Measurements from ENCODE around the gene CCDC6.
"Not testable (repeated sequence)": the region's sequence is repeated elsewhere in the genome, so short reads cannot be mapped to it uniquely, and the experiment has no call there.

CCDC6 gene

DNA sequence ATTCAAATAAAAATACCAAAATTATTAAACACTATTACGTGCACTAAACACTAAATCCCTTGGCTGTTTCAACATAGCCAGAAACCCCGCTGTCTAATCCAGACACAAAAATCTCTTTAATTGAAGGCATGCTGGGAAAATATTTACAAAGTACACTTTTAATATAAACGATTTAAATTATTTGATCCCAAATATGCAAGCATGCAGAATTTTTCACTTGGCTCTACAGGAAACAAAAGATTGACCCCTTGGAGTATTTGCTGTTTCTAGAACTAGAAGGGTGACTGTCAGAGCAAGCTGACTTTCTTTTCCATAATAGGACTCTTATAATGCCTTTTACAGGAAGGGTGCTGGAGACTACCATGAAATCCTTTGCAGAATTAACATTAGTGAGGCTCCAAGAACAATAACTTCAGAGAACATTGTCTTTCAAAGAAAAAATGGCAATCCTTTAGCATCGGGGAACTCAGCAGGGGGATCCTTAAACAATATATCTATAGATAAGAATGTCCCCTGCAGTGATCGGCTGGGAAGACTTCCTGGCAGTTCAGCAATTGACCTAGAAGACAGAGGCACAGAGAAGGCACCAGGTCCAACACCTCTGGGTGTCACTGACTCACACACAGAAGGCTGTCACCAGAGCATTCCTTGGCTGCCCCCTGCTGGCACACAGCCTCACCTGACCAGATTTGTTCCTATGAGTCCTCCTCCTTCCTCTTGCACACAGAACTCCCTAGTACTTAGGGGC, 97.3 kb downstream of the CCDC6 start:
- peak; percentile 56 for DNase-seq (ENCODE audit: low spot score)

DNA sequence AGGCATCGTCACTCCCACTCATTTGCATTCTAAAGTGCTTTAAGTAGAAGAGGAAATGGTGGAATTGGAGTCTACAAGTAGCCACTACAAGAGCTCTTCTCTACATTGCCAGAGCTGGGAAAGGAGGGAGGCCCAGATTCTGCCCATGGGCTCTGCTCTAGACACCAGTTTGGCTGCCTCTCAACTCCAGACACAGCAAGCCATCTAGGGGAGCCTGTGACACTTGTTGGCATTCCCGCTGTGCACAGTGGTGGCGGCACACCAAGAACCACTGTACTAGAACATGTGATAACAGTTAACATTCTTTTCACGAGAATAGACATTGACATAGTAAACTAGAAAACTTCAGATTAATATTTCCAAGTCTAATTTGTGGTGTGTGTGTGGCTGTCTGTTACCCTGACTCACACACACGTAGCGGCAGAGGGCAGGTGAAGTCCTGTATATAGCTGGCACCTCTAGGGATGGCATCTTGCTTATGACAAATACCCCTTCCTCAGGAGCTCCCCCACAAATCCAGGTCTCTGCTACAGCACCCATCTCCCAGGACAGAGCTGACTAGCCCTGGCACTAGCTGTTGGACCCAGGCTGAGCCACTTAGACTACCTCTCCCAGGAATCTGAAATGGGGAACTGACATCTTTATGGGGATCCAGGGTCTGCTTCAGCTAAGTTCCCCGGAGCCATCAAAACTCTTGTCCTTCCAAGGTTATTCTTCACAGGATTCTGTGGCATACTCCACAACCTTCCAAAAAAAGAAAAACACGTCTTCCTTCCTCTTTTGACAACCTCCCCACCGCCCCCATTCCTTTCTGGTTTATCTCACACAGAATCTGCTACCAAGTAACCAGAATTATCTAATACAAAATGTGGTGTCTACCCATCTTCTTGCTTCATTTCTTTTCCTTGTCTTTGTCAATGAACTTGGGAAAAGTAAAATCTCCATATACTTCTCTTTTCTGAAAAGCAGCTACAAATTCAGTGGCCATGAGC, 98.4 kb downstream of the CCDC6 start:
- DNase-seq (ENCODE audit: low spot score) = no peak

DNA sequence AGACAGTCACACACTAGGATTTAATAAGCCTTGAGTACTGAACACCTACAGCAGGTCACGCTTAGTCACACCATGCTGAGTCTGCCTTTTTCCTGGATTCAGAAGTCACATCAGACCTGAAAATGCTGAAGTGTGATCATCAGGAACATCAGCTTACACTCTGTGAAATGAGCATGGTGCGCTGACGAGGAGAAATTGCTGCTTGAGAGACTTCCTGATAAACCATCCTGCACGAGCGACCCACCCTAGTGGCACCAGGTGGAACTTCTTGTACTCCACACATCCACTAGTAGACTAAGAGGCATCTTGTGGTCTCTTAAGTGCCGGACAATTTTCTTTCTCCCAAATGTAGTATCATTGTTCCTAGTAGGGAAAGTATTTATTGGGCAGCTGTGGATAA, 101.3 kb downstream of the CCDC6 start:
- no peak for DNase-seq (ENCODE audit: low spot score)

DNA sequence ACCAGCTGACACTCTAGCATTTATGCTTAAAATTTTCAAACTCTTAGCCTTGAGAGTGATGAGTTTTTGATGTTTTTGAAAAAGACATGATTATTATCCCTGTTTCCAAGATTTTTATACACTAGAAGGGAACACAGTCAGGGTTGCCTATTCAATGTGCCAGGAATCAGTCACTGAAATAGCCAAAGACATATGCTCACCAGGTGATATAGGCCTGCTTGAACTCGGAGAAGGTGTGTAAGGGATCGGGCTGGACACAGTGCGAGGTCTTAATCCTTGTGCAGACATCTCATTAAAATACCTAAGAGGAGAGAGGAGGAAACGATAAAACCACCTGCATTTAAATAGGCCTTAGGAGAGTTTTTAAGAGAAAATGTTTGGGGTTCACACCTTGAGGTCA, 102.1 kb downstream of the CCDC6 start:
- DNase-seq (ENCODE audit: low spot score) = no peak

DNA sequence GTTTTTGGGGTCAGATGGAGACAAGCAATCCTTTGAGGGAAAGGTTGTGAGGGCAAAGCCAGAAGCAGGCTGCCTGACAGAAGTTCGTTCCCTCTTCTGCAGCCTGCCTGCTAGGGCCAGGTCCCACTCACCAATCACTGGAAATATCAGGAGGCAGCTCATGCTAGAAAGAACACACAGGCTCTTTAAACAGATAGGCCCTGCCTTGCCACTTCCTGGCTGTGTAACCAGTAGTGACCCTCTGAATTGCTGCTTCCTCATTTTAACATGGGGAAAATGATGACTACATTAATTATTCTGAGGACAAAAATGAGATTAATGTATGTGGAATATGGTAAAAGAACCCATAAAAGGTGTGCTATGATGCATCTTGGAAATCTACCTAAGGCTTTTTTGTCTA, 102.6 kb downstream of the CCDC6 start:
- no peak for DNase-seq (ENCODE audit: low spot score)

DNA sequence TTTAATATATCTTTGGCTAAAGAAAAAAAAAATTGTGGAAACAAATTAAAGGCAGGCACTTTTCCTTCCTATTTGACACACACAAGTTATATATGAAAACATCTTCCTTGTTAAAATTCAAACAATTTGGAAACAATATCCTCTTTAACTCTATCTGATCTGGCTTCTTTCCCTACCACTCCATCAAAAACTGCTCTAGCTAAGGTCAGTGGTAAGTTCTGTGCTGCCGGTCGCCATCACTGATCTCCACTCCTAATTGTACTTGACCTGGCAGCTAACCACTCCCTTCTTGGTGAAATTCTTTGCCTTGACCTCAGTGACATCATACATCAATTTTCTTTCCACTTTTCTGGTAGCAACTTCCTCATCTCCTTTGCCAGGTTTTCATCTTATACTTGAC, 105.2 kb downstream of the CCDC6 start:
- no peak for DNase-seq (ENCODE audit: low spot score)

DNA sequence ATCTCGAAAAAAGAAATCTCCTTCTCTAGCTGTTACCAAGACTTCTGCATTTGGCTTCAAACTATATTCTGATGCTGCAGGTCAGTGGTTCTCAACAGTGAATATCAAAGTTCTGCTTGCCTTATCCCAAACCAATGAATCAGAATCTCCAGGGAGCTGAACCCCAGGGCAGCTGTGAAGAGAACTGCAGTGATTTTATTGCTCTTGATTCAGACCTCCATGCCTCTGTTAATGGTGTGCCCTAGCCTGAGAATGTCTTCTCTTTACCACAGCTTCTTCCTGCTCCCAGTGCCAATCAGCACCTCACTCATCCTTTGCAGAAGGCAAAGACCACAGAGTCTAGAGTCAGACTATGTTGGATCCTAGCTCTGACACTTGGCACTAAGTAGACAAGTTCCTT, 106.9 kb downstream of the CCDC6 start:
- DNase-seq (ENCODE audit: low spot score) = no peak

DNA sequence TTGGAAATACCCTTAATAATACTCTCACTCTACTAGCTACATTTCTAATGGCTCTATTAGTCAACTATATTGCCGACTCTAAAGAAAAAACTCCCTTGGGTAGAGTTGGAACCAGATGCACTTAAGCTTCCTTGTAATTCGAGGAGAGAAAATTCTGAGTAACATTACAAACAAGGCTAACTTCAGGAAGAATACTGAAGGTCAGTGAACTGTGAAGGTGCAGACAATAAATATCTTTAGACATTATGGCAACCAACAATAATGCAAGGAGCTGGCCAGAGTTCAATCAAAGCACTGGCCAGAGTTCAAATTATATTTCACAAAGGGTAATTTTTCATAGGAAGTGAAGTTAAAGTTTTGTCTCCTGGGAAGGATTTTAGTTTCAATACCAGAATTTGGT, 112.4 kb downstream of the CCDC6 start:
- DNase-seq (ENCODE audit: low spot score) = no peak

DNA sequence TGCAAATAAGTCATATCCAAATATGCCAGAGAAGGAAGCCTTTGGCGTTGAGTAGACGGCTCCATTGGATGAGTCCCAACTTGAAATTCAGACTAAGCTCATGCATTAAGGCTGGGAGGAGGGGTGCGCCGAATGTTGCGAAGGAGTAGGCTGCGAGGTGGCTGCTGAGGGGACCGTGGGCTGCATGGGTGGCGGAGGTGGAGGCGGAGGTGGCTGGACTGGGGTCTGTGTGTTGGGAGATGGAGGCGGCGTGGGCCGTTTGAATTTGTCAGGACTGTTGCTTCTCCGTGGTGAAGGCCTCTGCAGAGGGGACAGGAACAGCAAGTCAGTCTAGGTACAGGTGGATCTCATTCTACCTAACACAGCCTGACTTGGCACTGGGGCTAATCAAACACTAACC, 113.5 kb downstream of the CCDC6 start:
- no peak for DNase-seq (ENCODE audit: low spot score)

DNA sequence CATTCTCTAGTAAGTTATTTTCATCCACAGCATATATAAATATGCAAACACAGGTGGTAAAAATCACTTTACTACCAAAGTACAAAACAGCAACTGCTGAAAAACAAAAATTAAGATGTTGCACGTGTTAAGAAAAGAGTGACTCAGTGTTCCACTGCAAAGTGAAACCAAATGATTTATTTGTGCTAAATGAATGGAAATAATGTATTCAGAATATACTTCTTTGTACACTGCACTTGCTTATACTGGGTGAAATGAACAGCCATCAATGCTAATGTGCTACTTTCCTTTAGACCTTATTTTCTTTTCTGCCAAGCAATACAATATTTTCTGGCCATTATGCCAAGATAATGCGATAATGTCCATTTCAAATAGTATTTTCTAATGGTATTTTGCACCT, 114.8 kb downstream of the CCDC6 start:
- no peak for DNase-seq (ENCODE audit: low spot score)

DNA sequence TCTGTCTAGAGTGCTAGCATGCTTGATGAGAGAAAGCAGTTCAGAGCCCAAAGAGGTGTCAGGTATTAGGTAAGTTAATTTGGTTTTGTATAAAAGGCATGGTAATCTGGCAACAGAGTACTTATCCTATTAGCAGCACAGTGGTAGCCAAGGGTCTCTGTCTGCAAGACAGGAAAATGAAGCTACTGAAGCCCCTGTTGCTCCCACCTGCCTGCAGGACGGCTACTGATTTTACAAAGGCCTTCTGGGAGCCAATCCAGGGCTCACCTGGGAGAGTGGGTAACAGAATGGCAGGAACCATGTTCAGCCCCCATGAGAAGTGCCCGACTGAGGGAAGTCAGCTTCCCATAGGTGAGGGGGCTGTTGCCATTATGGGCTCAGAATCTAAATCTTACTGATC, 116.3 kb downstream of the CCDC6 start:
- not testable (repeated sequence) for DNase-seq (ENCODE audit: low spot score)

DNA sequence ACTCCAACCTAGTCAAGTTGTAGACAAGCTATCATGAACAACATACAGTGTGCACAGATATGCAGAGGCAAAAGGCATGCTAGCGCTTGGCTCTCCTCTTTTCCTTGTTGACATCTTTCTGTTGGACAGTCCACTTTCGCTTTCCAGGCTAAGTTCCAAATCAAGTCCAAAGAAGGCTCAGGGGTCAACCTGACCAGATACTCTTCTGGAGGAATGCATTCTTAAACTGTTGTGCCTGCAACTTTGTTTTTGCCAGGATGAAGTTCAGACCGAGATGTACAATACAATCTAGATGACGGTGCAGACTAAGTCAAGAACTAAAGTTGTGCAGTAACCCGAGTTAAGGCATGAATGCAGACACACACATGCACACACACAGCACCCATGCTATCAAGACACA, 117.4 kb downstream of the CCDC6 start:
- DNase-seq (ENCODE audit: low spot score) = not testable (repeated sequence)

DNA sequence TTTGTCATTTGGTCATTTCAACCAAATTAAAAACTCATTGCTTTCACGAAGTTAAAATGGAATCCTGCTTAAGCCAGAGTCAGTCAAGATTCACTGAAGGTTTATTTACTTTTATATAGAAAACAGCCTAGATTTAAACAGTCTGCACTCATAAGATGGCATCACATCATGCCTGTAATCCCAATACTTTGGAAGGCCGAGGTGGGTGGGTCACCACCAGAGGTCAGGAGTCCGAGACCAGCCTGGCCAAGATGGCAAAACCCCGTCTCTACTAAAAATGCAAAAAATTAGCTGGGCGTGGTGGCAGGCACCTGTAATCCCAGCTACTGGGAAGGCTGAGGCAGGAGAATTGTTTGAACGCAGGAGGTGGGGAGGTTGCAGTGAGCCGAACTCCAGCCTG, 119.3 kb downstream of the CCDC6 start:
- DNase-seq (ENCODE audit: low spot score) = not testable (repeated sequence)

DNA sequence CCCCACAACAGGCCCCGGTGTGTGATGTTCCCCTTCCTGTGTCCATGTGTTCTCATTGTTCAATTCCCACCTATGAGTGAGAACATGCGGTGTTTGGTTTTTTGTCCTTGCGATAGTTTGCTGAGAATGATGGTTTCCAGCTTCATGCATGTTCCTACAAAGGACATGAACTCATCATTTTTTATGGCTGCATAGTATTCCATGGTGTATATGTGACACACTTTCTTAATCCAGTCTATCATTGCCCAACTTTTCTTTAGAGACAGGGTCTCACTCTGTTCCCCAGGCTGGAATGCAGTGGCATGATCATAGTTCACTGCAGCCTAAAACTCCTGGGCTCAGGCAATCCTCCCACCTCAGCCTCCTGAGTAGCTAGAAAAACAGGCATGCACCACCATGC, 120.9 kb downstream of the CCDC6 start:
- not testable (repeated sequence) for DNase-seq (ENCODE audit: low spot score)

DNA sequence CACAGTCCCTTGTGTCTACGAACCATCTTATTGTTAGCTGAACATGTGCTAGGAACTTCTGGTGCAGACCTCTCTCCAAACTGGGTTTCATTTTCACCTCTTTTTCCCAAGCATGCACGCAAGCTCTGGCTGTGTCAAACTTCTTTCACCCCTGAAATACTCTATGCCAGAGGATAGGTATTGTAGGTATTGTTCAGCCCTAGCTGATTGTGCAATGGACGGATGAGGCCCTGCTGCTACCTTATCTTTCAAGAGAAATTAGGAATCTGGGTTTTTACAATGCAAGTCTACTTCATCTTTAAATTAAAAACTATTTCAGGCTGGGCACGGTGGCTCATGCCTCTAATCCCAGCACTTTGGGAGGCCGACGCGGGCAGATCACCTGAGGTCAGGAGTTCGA, 124.8 kb downstream of the CCDC6 start:
- DNase-seq (ENCODE audit: low spot score) = no peak

DNA sequence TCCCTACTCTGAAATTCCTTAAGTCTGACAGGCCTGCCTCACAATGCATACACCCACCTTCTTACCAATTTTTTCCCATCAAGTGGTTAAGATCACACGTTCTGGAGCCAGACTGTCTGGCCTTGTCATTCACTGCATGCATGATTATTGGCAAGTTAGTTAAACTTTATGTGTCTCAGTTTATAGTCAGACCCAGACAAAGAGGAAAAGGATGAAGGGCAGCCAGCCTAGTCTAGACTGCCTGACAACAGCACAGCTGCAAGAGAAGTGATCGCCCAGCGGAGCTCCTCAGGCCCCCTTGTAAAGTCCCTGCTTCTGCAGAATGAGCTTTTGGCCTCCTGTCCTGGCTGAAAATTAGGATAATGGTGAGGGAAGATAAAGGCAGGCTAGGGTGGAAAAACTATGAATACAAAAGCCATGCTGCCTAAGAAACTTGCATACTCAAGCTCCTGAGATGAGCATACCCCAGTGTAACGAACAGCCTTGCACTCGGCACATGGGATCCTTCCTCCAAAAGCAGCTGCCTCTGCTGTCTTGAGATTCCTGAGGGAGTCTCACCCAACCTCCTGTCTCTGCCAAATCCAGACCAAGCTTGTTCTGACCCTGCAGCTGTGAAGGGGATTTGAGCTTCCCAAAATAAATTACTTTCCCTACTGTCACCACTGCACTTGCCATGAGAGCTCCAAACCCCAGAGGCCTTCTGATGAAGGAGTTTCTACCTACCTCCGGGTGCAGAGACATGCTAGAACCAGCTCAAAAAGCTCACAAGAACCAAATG, 126.4 kb downstream of the CCDC6 start:
- DNase-seq (ENCODE audit: low spot score) = no peak

DNA sequence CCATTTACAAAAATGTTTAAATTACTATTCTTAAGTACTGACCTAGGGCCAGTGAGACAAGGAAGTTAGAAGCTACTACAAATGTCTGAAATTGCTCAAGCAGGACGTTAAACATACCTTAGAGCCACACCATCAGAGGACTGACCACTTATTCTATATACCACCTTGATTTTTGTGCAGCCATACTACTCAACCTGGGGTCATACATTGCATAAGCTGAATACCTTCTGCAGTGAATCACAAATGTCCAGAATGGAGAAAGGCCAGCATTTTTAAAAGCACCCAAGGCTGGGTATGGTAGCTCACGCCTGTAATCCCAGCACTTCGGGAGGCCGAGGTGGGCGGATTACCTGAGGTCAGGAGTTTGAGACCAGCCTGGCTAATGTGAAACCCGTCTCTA, 131.9 kb downstream of the CCDC6 start:
- no peak for DNase-seq (ENCODE audit: low spot score)

DNA sequence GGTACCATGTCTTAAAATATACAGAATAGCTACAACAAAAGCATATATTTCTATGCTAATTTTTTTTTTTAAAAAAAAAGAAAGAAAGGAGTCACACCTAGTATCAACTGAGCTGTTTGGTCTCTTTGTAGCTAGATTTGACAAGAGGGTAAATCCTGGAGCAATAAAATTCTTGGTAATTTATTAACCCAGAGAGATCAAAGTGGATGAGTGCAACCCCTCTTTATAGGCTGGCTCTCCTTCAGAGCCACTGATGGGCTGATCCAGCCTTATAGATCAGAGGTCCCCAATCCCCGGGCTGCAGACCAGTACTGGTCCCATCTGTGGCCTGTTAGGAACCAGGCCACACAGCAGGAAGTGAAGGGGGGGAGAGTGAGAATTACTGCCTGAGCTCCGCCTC, 133.3 kb downstream of the CCDC6 start:
- no peak for DNase-seq (ENCODE audit: low spot score)

DNA sequence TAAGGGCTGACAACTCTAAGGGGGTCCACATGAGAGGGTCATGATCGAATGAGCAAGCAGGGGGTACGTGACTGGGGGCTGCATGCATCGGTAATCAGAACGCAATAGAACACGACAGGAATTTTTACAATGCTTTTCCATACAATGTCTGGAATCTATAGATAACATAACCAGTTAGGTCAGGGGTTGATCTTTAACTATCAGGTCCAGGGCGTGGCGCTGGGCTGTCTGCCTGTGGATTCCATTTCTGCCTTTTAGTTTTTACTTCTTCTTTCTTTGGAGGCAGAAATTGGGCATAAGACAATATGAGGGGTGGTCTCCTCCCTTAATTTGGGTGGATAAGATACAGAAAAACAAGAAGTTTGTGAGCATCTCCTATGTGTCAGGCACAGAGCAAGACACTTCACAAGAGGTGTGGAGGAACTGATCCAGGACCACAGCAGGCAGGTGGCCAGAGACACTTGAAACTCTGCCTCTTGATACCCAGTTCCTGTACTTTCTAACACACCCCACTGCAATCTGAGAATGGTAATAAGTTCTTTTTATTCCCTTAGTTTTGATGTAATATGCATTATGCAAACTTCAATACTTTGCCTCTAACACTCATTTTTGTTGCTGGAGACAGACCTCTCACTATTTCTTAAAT, 135.1 kb downstream of the CCDC6 start:
- no peak for DNase-seq (ENCODE audit: low spot score)

DNA sequence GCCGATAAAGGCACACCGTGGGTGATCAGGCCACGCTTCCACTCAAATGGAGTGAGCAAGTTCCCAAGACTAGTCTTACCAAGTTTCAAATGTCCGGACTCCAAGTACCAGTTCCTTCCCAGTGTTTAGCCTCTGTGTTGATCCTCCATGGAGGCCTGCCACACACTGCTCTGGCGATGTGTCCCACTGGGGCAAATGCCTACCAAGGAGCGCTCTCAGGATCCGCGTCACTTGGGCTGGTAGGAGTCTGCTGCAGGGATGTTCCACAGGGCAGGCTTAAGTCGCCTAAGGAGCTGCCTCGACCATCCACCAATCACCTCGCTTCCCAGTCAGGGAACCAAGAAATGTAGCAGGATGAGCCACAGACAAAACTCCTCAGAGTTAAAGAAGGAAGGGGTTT, 135.7 kb downstream of the CCDC6 start:
- no peak for DNase-seq (ENCODE audit: low spot score)

DNA sequence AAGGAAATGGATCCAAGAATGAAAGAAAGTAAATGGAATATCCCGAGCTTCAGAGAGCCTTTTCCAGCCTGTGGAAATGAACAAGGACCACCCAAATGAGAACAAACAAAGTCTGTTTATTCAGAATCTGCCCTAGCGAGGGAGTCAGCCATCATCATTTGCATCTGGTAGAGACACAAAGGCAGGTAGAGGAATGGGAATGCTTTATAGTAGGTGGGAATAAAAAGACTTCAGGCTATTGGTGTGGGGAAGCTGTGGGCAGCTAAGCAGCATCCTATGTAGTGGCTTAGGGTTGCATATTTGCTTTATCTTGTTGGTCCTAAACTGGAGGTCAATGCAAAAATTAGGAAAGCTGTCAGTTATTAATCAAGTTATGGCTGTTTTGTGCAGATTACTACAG, 143.9 kb downstream of the CCDC6 start:
- no peak for DNase-seq (ENCODE audit: low spot score)

DNA sequence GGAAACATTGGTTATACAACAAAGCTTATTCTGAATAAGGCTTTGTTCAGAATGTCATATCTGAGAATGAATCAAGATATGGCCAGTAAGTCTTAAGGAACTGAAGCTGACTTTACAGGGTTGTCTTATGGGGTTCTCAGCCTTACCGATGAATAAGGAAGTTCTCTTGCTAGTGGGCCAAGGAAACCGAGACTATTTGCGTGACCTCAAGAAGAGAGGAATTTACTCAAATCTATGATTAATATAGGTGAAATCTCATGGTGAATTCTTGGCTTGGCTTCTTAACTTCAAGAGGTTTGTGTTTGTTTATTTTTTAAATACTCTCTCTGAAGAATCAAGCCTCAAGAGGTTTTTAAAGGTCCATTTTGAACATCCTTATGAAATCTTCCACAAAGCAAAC, 148.4 kb downstream of the CCDC6 start:
- no peak for DNase-seq (ENCODE audit: low spot score)
